ENCODE results near the gene TAOK1.
"Not testable (repeated sequence)": the region's sequence is repeated elsewhere in the genome, so short reads cannot be mapped to it uniquely, and the experiment has no call there.

TAOK1 gene

DNA sequence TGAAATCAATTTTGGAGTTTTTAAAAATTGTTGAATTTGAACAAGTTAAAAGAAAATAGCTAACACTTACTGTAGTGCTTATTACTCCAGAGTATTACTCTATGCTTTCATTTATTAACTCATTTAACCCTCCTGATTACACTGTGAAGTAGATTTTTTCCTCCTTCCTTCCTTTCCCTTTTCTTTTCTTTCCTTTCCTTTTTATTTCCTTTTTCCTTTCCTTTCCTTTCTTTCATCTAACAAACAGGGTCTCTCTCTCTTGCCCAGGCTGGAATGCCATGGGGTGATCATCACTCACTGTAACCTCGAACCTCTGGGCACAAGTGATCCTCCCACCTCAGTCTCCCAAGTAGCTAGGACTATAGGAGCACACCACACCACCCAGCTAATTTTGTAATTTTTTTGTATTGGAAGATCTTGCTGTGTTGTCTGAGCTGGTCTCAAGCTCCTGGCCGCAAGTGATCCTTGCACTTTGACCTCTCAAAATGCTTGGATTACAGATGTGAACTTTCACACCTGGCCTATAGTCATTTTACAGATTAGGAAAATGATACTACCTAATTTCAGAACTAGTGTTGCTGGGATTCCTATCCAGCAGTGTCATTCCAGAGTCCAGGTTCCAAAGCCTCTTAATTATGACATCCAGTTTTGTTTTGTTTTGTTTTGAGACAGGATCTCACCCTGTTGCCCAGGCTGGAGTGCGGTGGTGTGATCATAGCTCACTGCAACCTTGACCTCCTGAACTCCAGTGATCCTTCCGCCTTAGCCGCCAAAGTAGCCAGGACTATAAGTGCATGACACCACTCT is 59.9 kb downstream of the TAOK1 start:
- no peak for DNase-seq

DNA sequence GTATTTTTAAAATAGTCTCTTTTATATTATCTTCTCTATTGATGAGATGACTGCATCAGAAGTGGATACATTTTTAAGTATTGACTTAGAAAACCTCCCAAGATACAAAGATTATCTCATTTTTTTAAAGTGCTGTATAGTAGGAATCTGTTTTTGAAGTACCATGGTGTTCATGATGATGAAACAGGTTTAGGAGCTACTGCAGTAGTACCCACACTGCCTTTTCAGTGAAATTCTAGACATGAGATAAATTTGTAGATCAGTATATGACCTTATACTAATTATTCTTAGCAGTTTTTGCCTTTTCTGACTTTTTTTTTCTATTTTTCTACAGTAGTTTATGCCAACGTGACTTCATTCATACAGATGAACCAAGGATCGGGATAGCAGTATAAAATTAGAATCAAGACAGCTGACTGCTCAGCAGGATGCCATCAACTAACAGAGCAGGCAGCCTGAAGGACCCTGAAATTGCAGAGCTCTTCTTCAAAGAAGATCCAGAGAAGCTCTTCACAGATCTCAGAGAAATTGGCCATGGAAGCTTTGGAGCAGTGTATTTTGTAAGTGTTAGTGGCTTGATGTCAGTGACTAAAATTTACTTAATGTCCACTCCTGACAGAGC is 61.1 kb downstream of the TAOK1 start:
- DNase-seq = no peak

DNA sequence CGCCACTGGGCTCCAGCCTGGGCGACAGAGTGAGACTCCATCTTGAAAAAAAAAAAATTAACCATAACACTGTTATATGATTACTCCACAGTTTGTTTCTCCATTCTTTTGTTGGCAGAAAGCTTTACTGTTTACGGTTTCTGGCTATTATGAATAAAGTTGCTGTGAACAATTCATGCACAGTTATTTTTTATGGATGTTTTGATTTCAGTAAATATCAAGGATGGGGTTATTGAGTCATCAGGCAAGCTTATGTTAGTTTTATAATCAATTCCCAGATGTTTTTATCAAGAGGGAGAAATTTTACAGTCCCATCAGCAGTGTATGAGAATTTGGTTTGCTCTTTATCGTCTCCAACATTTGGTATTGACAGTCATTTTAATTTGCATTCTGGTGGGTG is 67.9 kb downstream of the TAOK1 start:
- no peak for DNase-seq

GRCh38 chr17:29461483-29462206 is 71.5 kb downstream of the TAOK1 start:
- no peak for DNase-seq

DNA sequence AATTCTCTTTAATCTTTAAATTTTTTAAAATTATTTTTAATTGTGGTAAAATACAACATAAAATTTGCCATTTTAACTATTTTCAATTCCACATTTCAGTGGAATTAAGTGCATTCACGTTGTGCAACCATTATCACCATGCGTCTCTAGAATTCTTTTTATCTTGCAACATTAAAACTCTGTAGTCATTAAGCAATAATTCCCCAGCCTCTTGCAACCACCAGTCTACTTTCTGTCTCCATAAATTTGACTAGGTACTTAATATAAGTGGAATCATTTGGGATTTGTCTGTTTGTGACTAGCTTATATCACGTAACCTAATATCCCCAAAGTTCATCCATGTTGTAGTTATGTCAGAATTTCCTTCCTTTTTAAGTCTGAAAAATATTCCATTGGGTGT is 79.1 kb downstream of the TAOK1 start:
- peak; percentile 46 for DNase-seq

- peak; percentile 5 for DNase-seq
Observed at GRCh38 chr17:29473437-29473836, 83.3 kb downstream of the TAOK1 start.

GRCh38 chr17:29474297-29474696 is 84.1 kb downstream of the TAOK1 start:
- no peak for DNase-seq

DNA sequence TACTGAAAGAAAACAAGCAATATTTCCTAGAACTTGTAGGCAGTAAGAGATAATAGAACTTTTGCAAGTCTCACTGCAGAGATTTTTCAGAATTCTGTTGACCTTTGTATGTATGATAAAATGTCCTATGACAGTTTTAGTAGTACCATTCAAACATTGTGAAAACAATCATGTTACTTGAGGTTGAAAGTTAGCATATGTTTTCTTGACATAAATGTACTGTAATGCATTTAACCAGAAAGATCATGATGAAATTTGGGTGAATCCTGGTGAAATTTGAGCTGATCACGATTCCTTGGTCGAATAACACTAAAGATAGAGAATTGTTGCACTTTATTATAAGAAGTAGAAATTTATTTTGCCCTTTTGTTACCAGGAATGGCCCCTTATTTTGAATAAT is 85.7 kb downstream of the TAOK1 start:
- DNase-seq = no peak

GRCh38 chr17:29480249-29480928 is 90.2 kb downstream of the TAOK1 start:
- DNase-seq = not testable (repeated sequence)

DNA sequence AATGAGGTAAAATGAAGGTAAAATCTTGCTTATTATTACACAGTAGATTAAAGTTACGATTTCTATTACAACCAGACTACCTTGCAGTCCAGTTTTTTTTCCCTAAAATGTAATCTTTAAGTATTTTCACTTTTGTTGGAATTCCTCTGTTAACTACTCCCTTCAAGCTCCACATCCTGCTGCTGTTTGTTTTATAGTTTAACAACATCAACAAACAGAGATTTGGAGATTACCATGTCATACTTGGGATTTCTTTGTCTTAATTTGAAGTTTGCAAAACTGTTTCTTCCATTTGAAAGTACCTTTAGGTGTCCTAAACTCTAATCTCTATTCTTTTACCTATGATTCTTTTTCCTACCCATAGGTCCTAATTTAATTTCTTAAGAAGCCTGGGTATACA is 93.3 kb downstream of the TAOK1 start:
- no peak for DNase-seq

DNA sequence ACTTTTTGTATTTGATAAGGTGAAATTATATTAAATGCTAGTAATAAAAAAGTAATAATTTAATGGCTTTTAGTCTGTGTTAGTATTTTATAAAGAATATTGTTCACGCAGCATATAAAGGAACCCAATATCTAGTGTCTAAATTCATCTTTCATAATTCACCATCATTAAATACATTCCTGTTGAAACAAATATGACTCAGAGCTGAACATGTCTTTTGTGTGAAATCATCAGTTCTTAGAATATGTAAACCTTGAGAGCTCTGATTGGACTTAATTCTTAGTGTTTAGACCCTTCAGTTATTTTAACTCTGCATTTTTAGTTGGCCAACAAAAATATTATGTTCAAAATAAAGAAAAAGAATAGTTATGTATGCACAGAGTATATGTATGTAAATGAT is 104.8 kb downstream of the TAOK1 start:
- no peak for DNase-seq

- DNase-seq = no peak
Observed at GRCh38 chr17:29504711-29505110, 114.5 kb downstream of the TAOK1 start.

GRCh38 chr17:29505836-29506235 is 115.7 kb downstream of the TAOK1 start:
- DNase-seq = peak; percentile 78

DNA sequence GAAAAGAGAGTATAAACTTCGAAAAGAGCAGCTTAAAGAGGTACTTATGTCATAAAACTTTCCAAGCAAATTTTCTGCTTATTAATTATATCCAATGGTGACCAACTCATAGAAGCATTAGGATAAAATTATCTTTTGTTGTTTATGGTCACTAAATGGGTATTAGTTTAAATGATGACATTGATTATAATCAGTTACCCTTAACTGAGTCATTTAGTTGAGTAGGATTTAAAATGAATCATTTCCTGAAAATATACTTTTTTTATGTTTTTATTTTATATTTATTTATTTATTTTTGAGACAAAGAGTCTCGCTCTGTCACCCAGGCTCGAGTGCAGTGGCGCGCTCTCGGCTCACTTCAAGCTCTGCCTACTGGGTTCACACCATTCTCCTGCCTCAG is 120.8 kb downstream of the TAOK1 start:
- no peak for DNase-seq

- DNase-seq = no peak
Observed at GRCh38 chr17:29514792-29515191, 124.6 kb downstream of the TAOK1 start.

DNA sequence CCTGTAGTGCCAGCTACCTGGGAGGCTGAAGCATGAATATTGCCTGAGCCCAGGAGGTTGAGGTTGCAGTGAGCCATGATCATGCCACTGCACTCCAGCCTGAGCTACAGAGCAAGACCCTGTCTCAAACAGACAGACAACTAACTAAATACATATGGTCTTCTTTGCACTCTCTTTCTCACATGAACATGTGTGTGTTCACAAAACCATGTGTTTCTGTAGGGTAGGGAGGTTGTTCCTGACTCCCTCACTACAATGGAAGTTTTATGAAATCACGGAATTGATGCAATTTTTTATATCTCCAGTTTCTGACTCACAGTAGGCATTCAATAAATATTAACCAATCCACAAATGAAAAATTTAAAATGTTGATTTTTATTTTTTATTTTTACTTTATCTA is 128.2 kb downstream of the TAOK1 start:
- DNase-seq = no peak

DNA sequence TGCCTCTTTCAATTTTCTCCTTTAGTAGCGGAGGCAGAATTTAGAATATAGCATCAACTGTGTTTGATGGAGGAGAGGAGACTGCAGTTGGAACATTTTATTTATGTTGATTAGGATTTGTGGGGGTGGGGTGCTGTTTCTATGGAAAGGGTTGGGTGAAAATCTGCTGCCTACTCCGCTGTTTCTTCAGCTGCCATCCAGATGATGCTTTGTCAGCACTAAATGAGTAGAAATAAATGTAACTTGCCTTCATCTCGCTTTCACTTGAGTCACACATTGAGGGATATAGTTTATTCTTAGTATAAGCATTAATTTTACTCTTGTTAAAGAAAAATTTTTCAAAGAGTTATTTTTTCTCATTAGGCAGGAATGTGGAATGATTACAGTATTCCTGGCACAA is 134.5 kb downstream of the TAOK1 start:
- DNase-seq = no peak

- no peak for DNase-seq
Observed at GRCh38 chr17:29526322-29526721, 136.2 kb downstream of the TAOK1 start.

DNA sequence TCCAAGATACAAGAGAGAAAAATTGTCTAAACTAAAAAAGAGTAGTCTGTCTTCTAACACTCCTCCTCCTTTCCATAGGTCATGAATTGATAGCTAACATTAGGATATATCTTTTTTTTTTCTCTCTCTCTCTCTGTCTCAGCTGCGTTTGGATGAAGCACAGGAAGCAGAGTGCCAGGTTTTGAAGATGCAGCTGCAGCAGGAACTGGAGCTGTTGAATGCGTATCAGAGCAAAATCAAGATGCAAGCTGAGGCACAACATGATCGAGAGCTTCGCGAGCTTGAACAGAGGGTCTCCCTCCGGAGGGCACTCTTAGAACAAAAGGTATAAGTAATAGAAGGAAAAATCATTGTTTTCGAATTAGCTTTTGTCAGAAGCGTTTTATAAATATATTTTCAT is 143.8 kb downstream of the TAOK1 start:
- DNase-seq = no peak

DNA sequence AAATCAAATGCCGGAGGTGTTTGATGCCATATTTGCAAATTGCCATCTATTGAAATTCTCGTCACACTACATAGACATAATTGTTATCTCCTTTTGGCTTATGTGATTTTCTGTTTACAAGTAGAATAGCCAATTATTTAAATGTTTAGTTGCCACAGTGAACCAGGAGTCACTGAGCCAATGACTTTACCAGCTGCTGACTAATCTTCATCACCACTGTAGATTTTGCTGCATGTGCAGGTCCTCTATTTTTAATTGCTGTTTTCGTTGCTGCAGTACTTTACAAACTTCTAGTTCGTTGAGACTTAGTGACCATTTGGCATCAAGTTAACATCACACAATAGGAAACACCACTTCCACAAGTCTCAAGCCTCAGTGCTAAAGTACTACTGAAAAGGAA is 153.9 kb downstream of the TAOK1 start:
- no peak for DNase-seq

- DNase-seq = no peak
Observed at GRCh38 chr17:29546085-29546484, 155.9 kb downstream of the TAOK1 start.

DNA sequence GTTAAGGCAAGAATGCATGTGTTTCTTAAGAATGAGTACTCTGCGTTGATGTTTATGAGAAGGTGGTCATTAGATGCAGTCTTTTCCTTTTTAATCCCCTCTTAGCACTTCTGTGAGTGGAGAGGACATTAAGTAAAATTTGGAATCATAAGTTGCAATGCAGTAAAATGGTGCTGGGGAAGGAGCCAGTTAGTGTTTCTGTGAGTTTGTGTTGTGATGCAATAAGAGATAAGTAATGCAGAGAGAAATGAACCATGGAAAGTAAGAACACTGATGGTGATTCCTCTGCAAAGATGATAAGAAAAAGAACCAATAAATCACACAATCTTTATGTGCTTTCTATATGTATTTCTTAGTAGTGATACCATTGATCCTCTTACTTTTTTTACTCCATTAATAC is 156.7 kb downstream of the TAOK1 start:
- DNase-seq = peak; percentile 18

DNA sequence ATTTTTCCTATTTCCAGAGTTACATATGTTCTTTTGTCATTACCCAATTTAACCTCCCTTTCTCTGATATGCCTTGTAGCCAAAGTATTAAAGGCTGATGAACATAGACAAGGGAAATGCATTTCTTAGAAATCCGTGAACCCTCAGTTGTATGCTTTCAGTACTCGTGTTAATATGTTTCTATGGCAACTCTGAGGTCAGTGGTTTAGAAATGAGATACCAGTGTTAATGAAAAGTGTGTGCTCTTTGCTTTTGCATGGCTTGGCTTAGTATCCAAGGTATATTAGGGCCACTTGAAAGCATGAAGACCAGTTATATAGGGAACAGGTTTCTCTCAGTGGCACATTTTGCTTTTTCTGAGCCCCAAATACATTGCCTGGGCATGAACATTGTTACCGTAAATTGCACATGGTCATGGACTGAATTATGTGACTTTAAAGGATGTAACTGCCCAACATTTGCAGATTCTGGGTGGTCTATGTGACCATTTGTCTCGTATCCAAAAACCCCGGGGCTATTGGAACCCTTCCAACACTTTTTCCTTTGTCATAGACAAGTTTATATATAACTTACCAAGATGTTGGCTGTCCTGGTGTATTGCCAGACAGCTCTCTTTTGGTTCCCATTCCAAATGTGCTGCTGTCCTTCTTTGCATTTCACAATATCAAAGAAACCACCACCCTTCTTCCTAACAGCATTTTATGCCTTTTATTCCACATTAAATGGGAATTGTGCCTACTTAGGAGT is 159.2 kb downstream of the TAOK1 start:
- peak; percentile 14 for DNase-seq
